ENCODE measurements around the gene LGI1. TPM values are rescaled to one million over a fixed set of nuclear protein-coding genes. Genes with fewer than 3 reads are reported as not detected.

LGI1 gene
- total RNA-seq, result 1 to 10 TPM in 1 of 2 donors, under 1 TPM in 1; 0.60 to 2.6 TPM
- polyA plus RNA-seq (2013, experiment 1 of 2), result 63.2 TPM
- polyA plus RNA-seq (2013, experiment 2 of 2), result 66.2 TPM
- long read RNA-seq, experiment 1, result 0 reads
- long read RNA-seq, experiment 2, partial matches to known transcripts, result 0 of 1 reads
- long read RNA-seq, experiment 2, other reads (novel, unspliced or antisense), result 1 of 1 reads
- long read RNA-seq, experiment 3, transcript LGI1-202 (8 exons, 2,381 nt), result major isoform, 11 of 20 reads
- long read RNA-seq, experiment 3, partial matches to known transcripts, result 1 of 20 reads
- long read RNA-seq, experiment 3, other reads (novel, unspliced or antisense), result 4 of 20 reads
- long read RNA-seq, experiment 4, result 0 reads

- Mint-ChIP-seq H3K4me1 (peaks cover 79% of the 10 kb centered on the region), H3K27ac (peak within 1 kb of the TSS; percentile 36), H3K4me3 (peak within 1 kb of the TSS; percentile 48), H3K9me3 (no peaks in the 10 kb centered on the region), H3K27me3 (ENCODE audit: insufficient read depth) (no peaks in the 10 kb centered on the region), H3K36me3 (ENCODE audit: low read depth) (no peaks in the 10 kb centered on the region)
- peaks cover 51% of the 10 kb centered on the region for H3K4me1 ChIP-seq (ENCODE audit: control insufficient read depth, insufficient read depth, low read length)
- WGBS, 2 experiments (ENCODE audit: insufficient coverage in 1 of 2, insufficient read length in 1 of 2), result 41 to 53% methylated on average over 11 to 16 of the region's 16 CpGs
- H3K9ac ChIP-seq (ENCODE audit: extremely low read depth, low read length, poor library complexity, severe bottlenecking), result no peak within 1 kb of the TSS
- H3K27ac ChIP-seq (ENCODE audit: low read depth, low read length), result peak within 1 kb of the TSS; percentile 73
- DNase-seq, result peak; percentile 66
- H3K9me3 ChIP-seq (ENCODE audit: control insufficient read depth, low read length), result no peaks in the 10 kb centered on the region
- no peak for TF ChIP-seq CTCF (conservative IDR thresholded peaks at IDR 0.05)
- H3K4me3 ChIP-seq (ENCODE audit: low read length), result peak within 1 kb of the TSS; percentile 57
- no peaks in the 10 kb centered on the region for H3K27me3 ChIP-seq (ENCODE audit: control insufficient read depth, insufficient read depth, low read length, poor library complexity, severe bottlenecking)
- no peaks in the 10 kb centered on the region for H3K36me3 ChIP-seq (ENCODE audit: control insufficient read depth, insufficient read depth, low read length)
These were observed at the start of gene LGI1 for GRCh38 chr10:93757801-93758507. TSS of gene LGI1 (plus strand) at chr10:93757936. CDS start at chr10:93758145, 209 bp downstream.

GRCh38 chr10:93710333-93710909 is 47.3 kb upstream of the LGI1 start:
- Mint-ChIP-seq H3K4me3 (no peak overlapping the region), H3K4me1 (peaks cover 1% of the 10 kb centered on the region), H3K27me3 (ENCODE audit: insufficient read depth) (no peaks in the 10 kb centered on the region), H3K9me3 (no peaks in the 10 kb centered on the region), H3K36me3 (ENCODE audit: low read depth) (no peaks in the 10 kb centered on the region), H3K27ac (no peak overlapping the region)
- Histone ChIP-seq H3K4me3 (ENCODE audit: low read length) (no peak overlapping the region), H3K27me3 (ENCODE audit: control insufficient read depth, insufficient read depth, low read length, poor library complexity, severe bottlenecking) (no peaks in the 10 kb centered on the region), H3K9ac (ENCODE audit: extremely low read depth, low read length, poor library complexity, severe bottlenecking) (no peak overlapping the region), H3K27ac (ENCODE audit: low read depth, low read length) (no peak overlapping the region), H3K4me1 (ENCODE audit: control insufficient read depth, insufficient read depth, low read length) (no peaks in the 10 kb centered on the region), H3K9me3 (ENCODE audit: control insufficient read depth, low read length) (no peaks in the 10 kb centered on the region), H3K36me3 (ENCODE audit: control insufficient read depth, insufficient read depth, low read length) (no peaks in the 10 kb centered on the region)
- DNase-seq, result no peak
- WGBS, 2 experiments (ENCODE audit: insufficient coverage in 1 of 2, insufficient read length in 1 of 2), result 85 to 91% methylated on average over 3 to 5 of the region's 5 CpGs
- TF ChIP-seq CTCF (conservative IDR thresholded peaks at IDR 0.05), result no peak

- Histone ChIP-seq H3K9ac (ENCODE audit: extremely low read depth, low read length, poor library complexity, severe bottlenecking) (no peak overlapping the region), H3K36me3 (ENCODE audit: control insufficient read depth, insufficient read depth, low read length) (no peaks in the 10 kb centered on the region), H3K27me3 (ENCODE audit: control insufficient read depth, insufficient read depth, low read length, poor library complexity, severe bottlenecking) (no peaks in the 10 kb centered on the region), H3K4me1 (ENCODE audit: control insufficient read depth, insufficient read depth, low read length) (no peaks in the 10 kb centered on the region), H3K27ac (ENCODE audit: low read depth, low read length) (no peak overlapping the region), H3K9me3 (ENCODE audit: control insufficient read depth, low read length) (no peaks in the 10 kb centered on the region), H3K4me3 (ENCODE audit: low read length) (no peak overlapping the region)
- Mint-ChIP-seq H3K27me3 (ENCODE audit: insufficient read depth) (no peaks in the 10 kb centered on the region), H3K36me3 (ENCODE audit: low read depth) (no peaks in the 10 kb centered on the region), H3K9me3 (no peaks in the 10 kb centered on the region), H3K4me1 (peaks cover 1% of the 10 kb centered on the region), H3K27ac (no peak overlapping the region), H3K4me3 (no peak overlapping the region)
- TF ChIP-seq CTCF (conservative IDR thresholded peaks at IDR 0.05), result no peak
- 75 to 90% methylated on average over 2 to 3 of the region's 3 CpGs for WGBS, 2 experiments (ENCODE audit: insufficient coverage in 1 of 2, insufficient read length in 1 of 2)
- no peak for DNase-seq
These were observed 45.8 kb upstream of the LGI1 start for GRCh38 chr10:93711891-93712290.

Data from endodermal cell (in vitro differentiated cells).